Measurements from ENCODE around the gene FAM83G.
"Not testable (repeated sequence)": the region's sequence is repeated elsewhere in the genome, so short reads cannot be mapped to it uniquely, and the experiment has no call there.

FAM83G gene

GRCh38 chr17:19024101-19025078, 19.8 kb upstream of the FAM83G start:
- CTCF ChIA-PET, result no interaction called here
- TF ChIP-seq TARDBP (IDR thresholded peaks at IDR 0.05), result no peak
- TF ChIP-seq FOXK2 (IDR thresholded peaks at IDR 0.05), result no peak
- TF ChIP-seq NFRKB (IDR thresholded peaks at IDR 0.05), result no peak
- no peak for TF ChIP-seq SUZ12 (IDR thresholded peaks at IDR 0.05)
- TF ChIP-seq ELF4 (IDR thresholded peaks at IDR 0.05), result no peak
- no peak for DNase-seq (ENCODE audit: extremely low spot score)
- POLR2A ChIA-PET, result no interaction called here

DNA sequence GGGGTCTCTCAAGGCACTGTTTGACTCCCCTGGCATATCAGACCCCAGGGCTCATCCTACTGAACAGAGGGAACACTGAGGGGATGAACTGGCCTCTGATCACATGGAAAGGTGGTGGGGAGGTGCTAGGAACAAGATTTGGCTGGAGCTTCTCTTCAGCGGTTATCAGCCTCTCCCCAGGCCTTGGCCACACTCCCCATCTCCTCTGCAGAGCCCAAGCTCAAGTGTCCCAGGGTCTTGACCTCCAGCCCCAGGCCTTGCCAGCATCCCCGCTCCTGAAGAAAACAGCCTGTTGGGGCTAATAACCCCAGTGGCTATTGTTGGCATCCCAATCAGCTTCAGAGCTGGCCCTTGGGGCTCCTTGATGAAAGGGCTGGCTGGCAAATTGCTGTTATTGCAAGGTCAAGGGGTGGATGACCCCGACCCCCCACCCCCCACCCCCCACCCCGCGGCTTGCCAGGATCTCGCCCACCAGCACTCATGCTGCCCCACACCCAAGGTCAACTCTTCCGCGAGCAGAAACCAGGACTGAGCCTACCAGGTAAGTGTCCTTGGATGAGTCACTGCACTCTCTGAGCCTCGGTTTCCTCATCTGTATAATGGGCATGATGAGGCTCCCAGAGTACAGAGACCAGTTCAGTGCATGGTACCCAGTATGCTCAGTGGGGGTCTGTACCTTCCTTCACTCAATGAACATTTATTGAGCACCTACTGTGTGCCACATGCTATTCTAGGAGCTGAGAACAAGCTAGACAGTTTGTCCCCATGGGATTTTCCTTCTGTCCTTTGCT, 18.8 kb upstream of the FAM83G start:
- TF ChIP-seq SP1 (IDR thresholded peaks at IDR 0.05), result no peak
- no peak for TF ChIP-seq NFRKB (IDR thresholded peaks at IDR 0.05)
- no peak for TF ChIP-seq LEF1 (IDR thresholded peaks at IDR 0.05; ENCODE audit: borderline replicate concordance)
- TF ChIP-seq SUZ12 (IDR thresholded peaks at IDR 0.05), result no peak
- TF ChIP-seq ELF4 (IDR thresholded peaks at IDR 0.05), result no peak
- no peak for TF ChIP-seq FOXM1 (IDR thresholded peaks at IDR 0.05; ENCODE audit: borderline replicate concordance)
- TF ChIP-seq ZNF384 (IDR thresholded peaks at IDR 0.05), result no peak
- TF ChIP-seq FOXA1 (IDR thresholded peaks at IDR 0.05), result no peak
- TF ChIP-seq FOXK2 (IDR thresholded peaks at IDR 0.05), result no peak
- no peak for TF ChIP-seq L3MBTL2 (conservative IDR thresholded peaks at IDR 0.05)
- no peak for TF ChIP-seq CTBP1 (IDR thresholded peaks at IDR 0.05; ENCODE audit: borderline replicate concordance)
- no peak for TF ChIP-seq BHLHE40 (IDR thresholded peaks at IDR 0.05; ENCODE audit: borderline replicate concordance)
- CTCF ChIA-PET, result interaction anchor here (1.0 to 1.7 kb wide), 2 partner anchors 62 to 66 kb away, joined by 3 to 10 read pairs; no protein-coding TSS in a partner anchor
- POLR2A ChIA-PET, result interaction anchor here (1.1 to 1.6 kb wide), 3 partner anchors 18 to 31 kb away, joined by 3 to 6 read pairs (median 4); partner anchors contain the start of gene FAM83G
- DNase-seq (ENCODE audit: extremely low spot score), result no peak

DNA sequence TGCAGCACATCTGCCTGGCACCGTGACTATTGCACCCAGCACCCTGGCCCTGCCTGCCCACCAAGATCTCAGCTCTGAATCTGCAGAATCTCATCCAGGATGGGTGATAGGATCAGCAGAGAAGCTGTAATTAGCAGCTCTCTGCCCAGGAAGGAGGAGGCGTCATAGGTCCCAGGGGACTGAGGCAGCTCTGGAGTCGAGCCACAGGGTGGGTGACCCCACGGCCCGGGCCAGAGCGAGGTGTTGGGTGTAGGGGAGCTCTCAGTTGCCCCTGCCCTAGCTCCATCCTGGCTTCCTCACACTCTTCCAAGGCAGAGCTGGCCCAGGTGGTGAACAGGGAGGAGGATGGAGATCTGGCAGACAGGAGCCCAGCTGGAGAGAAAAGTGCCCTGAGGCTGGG, 18.2 kb upstream of the FAM83G start:
- TF ChIP-seq ZNF384 (IDR thresholded peaks at IDR 0.05) (no peak), CTBP1 (IDR thresholded peaks at IDR 0.05; ENCODE audit: borderline replicate concordance) (no peak), ELF4 (IDR thresholded peaks at IDR 0.05) (no peak), LEF1 (IDR thresholded peaks at IDR 0.05; ENCODE audit: borderline replicate concordance) (no peak), ARNT (IDR thresholded peaks at IDR 0.05) (no peak)
- CTCF ChIA-PET, result interaction anchor here (1.0 to 1.7 kb wide), 2 partner anchors 62 to 65 kb away, joined by 3 to 10 read pairs; no protein-coding TSS in a partner anchor
- POLR2A ChIA-PET, result interaction anchor here (1.0 to 1.6 kb wide), 4 partner anchors 9 to 31 kb away, joined by 3 to 6 read pairs (median 4); partner anchors contain the start of gene FAM83G
- no peak for DNase-seq (ENCODE audit: extremely low spot score)

DNA sequence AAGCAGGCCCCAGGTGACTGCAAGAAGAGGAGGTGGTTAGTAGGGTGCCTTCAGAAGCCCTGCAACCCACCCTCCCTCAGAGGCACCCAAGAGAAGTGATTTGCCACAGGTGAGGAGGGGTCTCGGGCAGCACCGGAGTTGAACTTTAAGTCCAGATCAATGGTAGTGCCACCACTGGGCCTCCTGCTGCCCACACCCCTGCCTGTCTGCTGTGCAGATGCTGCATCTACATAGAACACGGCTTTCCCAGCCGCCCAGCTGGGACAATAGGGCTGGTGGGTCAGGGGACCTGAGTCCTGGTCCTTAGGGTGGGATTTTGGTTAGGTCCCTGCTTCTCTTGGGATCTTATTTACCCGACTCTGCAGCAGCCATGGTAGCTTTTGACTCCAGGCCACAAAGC, 17.6 kb upstream of the FAM83G start:
- ChIA-PET POLR2A (interaction anchor here (1.0 to 1.6 kb wide), 4 partner anchors 8 to 30 kb away, joined by 3 to 6 read pairs (median 4); partner anchors contain the start of gene FAM83G), CTCF (interaction anchor here (1.7 kb wide), 1 partner anchor 61 kb away, joined by 10 read pairs; no protein-coding TSS in a partner anchor)
- TF ChIP-seq SUZ12 (IDR thresholded peaks at IDR 0.05) (no peak), FOXM1 (IDR thresholded peaks at IDR 0.05; ENCODE audit: borderline replicate concordance) (no peak), CTBP1 (IDR thresholded peaks at IDR 0.05; ENCODE audit: borderline replicate concordance) (no peak), TARDBP (IDR thresholded peaks at IDR 0.05) (no peak), ARNT (IDR thresholded peaks at IDR 0.05) (no peak), SP1 (IDR thresholded peaks at IDR 0.05) (no peak), BHLHE40 (IDR thresholded peaks at IDR 0.05; ENCODE audit: borderline replicate concordance) (no peak), L3MBTL2 (conservative IDR thresholded peaks at IDR 0.05) (no peak), HDGF (IDR thresholded peaks at IDR 0.05; ENCODE audit: borderline replicate concordance) (no peak), ZNF384 (IDR thresholded peaks at IDR 0.05) (no peak), NFRKB (IDR thresholded peaks at IDR 0.05) (no peak), LEF1 (IDR thresholded peaks at IDR 0.05; ENCODE audit: borderline replicate concordance) (no peak), ELF4 (IDR thresholded peaks at IDR 0.05) (no peak)
- TF ChIP-seq, protein P1, sequence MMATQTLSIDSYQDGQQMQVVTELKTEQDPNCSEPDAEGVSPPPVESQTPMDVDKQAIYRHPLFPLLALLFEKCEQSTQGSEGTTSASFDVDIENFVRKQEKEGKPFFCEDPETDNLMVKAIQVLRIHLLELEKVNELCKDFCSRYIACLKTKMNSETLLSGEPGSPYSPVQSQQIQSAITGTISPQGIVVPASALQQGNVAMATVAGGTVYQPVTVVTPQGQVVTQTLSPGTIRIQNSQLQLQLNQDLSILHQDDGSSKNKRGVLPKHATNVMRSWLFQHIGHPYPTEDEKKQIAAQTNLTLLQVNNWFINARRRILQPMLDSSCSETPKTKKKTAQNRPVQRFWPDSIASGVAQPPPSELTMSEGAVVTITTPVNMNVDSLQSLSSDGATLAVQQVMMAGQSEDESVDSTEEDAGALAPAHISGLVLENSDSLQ (IDR thresholded peaks at IDR 0.05), result no peak
- no peak for DNase-seq (ENCODE audit: extremely low spot score)

- TF ChIP-seq CTBP1 (IDR thresholded peaks at IDR 0.05; ENCODE audit: borderline replicate concordance) (no peak), FOXM1 (IDR thresholded peaks at IDR 0.05; ENCODE audit: borderline replicate concordance) (no peak), SP1 (IDR thresholded peaks at IDR 0.05) (no peak), LEF1 (IDR thresholded peaks at IDR 0.05; ENCODE audit: borderline replicate concordance) (no peak), FOXA1 (IDR thresholded peaks at IDR 0.05) (no peak)
- TF ChIP-seq, protein P1 (IDR thresholded peaks at IDR 0.05), result no peak
- POLR2A ChIA-PET, result interaction anchor here (1.0 to 1.6 kb wide), 3 partner anchors 8 to 30 kb away, joined by 3 to 4 read pairs (median 4); no protein-coding TSS in a partner anchor
- no peak for DNase-seq (ENCODE audit: extremely low spot score)
- CTCF ChIA-PET, result interaction anchor here (1.7 kb wide), 1 partner anchor 61 kb away, joined by 10 read pairs; no protein-coding TSS in a partner anchor
Measured at GRCh38 chr17:19021622-19022083, 17.1 kb upstream of the FAM83G start.

GRCh38 chr17:19021011-19021621, 16.6 kb upstream of the FAM83G start:
- CTCF ChIA-PET; DNase-seq (ENCODE audit: extremely low spot score): not testable (repeated sequence)
- POLR2A ChIA-PET, result interaction anchor here (1.6 kb wide), 1 partner anchor 10 kb away, joined by 4 read pairs; no protein-coding TSS in a partner anchor

All from HEK293T (cell line).